Measurements from ENCODE around the gene EPHB1. TPM values are rescaled to one million over a fixed set of nuclear protein-coding genes. Genes with fewer than 3 reads are reported as not detected.
A peak's percentile ranks its signal among the peaks of the same experiment; 100 is the strongest.

Gene EPHB1
- total RNA-seq, 1 experiment from 2014 or later: 2.8 TPM

DNA sequence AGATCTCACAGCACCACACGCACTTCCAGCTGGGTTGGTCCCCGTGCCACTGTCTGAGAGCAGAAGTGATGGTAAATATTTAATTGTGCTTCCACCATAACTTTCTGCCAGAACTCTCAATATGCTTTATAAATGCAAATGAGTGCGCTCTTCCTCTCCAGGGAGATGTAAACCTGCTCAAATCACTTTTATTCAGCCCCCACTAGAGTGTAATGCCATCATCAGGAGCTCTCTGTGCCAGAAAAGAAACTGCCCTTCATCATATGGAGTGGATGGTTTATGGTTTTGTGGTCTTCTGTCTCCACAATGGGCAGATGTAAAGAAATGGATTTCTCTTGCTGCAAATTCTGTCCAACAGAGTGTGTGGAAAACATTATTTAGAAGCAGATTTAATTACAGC is 127.0 kb downstream of the EPHB1 start:
- Histone ChIP-seq H3K27ac (ENCODE audit: insufficient read length, low read depth, low read length) (no peak overlapping the region), H3K14ac (ENCODE audit: insufficient read depth, low read length) (no peak overlapping the region), H3K4ac (ENCODE audit: low read depth, low read length) (no peak overlapping the region), H3K9me3 (ENCODE audit: control insufficient read depth, low read depth, low read length) (no peaks in the 10 kb centered on the region), H4K20me1 (ENCODE audit: control insufficient read depth, insufficient read depth, insufficient read length) (no peaks in the 10 kb centered on the region), H2BK5ac (ENCODE audit: insufficient read length, low read length) (no peak overlapping the region), H4K8ac (replicated peaks; ENCODE audit: insufficient read length, low read depth, low read length) (no peak overlapping the region), H3K79me1 (ENCODE audit: insufficient read depth, low read depth, low read length, poor library complexity, severe bottlenecking) (no peaks in the 10 kb centered on the region), H3K9ac (ENCODE audit: extremely low read depth, insufficient read length, low read length) (no peak overlapping the region), H2AK5ac (ENCODE audit: insufficient read length, low read length) (no peak overlapping the region), H3K27me3 (ENCODE audit: insufficient read depth, low read length) (no peaks in the 10 kb centered on the region), H3T11ph (ENCODE audit: low read length) (no peak overlapping the region), H4K5ac (ENCODE audit: insufficient read length, low read depth, low read length) (no peak overlapping the region), H3K4me1 (ENCODE audit: insufficient read depth, low read length) (no peaks in the 10 kb centered on the region), H3K4me2 (ENCODE audit: insufficient read depth, insufficient read length, low read length) (no peak overlapping the region), H3K23me2 (ENCODE audit: insufficient read length, low read depth, low read length, poor library complexity, severe bottlenecking) (no peaks in the 10 kb centered on the region), H4K91ac (ENCODE audit: insufficient read length, low read depth, low read length) (no peak overlapping the region), H2BK15ac (ENCODE audit: low read depth, low read length) (no peak overlapping the region), H2BK20ac (ENCODE audit: low read depth, low read length, poor library complexity, severe bottlenecking) (no peak overlapping the region), H3K18ac (ENCODE audit: insufficient read length, low read depth, low read length) (peak overlapping the region; percentile 30), H2AFZ (ENCODE audit: low read length) (no peak overlapping the region), H2BK12ac (ENCODE audit: insufficient read length, low read depth, low read length) (no peak overlapping the region), H2BK120ac (ENCODE audit: low read depth, low read length, poor library complexity, severe bottlenecking) (no peak overlapping the region), H3K56ac (ENCODE audit: insufficient read length, low read depth, low read length) (no peak overlapping the region), H3K23ac (ENCODE audit: insufficient read length, low read depth, low read length) (no peak overlapping the region), H3K79me2 (ENCODE audit: insufficient read depth, low read length) (no peaks in the 10 kb centered on the region)
- Mint-ChIP-seq H3K27me3 (ENCODE audit: low read depth) (peaks cover 19% of the 10 kb centered on the region), H3K4me3 (no peak overlapping the region), H3K9me3 (peaks cover 5 to 17% of the 10 kb centered on the region in 2 experiments; a peak in 3 of 5 replicates), H3K36me3 (ENCODE audit: insufficient read depth in 1 of 3, low read depth in 3 of 3) (peaks cover 2 to 13% (median 7%) of the 10 kb centered on the region in 3 experiments; a peak in 6 of 7 replicates), H3K27ac (no peak overlapping the region), H3K4me1 (peaks cover 0 to 7% of the 10 kb centered on the region in 2 experiments; a peak in 2 of 4 replicates)
- no peak for DNase-seq
- no CpG with 5 or more reads among the region's 3 CpGs for WGBS (ENCODE audit: extremely low coverage, insufficient read length, low lambda C conversion rate)
- TF ChIP-seq, protein P1, sequence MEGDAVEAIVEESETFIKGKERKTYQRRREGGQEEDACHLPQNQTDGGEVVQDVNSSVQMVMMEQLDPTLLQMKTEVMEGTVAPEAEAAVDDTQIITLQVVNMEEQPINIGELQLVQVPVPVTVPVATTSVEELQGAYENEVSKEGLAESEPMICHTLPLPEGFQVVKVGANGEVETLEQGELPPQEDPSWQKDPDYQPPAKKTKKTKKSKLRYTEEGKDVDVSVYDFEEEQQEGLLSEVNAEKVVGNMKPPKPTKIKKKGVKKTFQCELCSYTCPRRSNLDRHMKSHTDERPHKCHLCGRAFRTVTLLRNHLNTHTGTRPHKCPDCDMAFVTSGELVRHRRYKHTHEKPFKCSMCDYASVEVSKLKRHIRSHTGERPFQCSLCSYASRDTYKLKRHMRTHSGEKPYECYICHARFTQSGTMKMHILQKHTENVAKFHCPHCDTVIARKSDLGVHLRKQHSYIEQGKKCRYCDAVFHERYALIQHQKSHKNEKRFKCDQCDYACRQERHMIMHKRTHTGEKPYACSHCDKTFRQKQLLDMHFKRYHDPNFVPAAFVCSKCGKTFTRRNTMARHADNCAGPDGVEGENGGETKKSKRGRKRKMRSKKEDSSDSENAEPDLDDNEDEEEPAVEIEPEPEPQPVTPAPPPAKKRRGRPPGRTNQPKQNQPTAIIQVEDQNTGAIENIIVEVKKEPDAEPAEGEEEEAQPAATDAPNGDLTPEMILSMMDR (conservative IDR thresholded peaks at IDR 0.05): no peak

Data from H9 (cell line).